Activated CD8-positive, alpha-beta memory T cell treated with anti-CD3 and anti-CD28 coated beads for 24 hours (primary cell): Measurements from ENCODE around the gene FGF12.
"Not testable (repeated sequence)": the region's sequence is repeated elsewhere in the genome, so short reads cannot be mapped to it uniquely, and the experiment has no call there.

Source experiments
- DNase-seq: peaks from one replicate; pipeline ENCODE4 v3.0.0-alpha.2; 2020

Gene FGF12

GRCh38 chr3:192577271-192577670 lies 150.1 kb downstream of the FGF12 start:
- DNase-seq = no peak

GRCh38 chr3:192576704-192577103 lies 150.6 kb downstream of the FGF12 start:
- DNase-seq = not testable (repeated sequence)

- DNase-seq = no peak
Observed at GRCh38 chr3:192575879-192576506, 151.3 kb downstream of the FGF12 start.

- DNase-seq = no peak
Observed at GRCh38 chr3:192573240-192573639, 154.1 kb downstream of the FGF12 start.

- no peak for DNase-seq
Observed at GRCh38 chr3:192570821-192571791, 156.2 kb downstream of the FGF12 start.

GRCh38 chr3:192570315-192570714 lies 157.0 kb downstream of the FGF12 start:
- DNase-seq = no peak

GRCh38 chr3:192566706-192567290 lies 160.5 kb downstream of the FGF12 start:
- peak; percentile 66 for DNase-seq

- DNase-seq = no peak
Observed at GRCh38 chr3:192564611-192565010, 162.7 kb downstream of the FGF12 start.

- DNase-seq = no peak
Observed at GRCh38 chr3:192563417-192563816, 163.9 kb downstream of the FGF12 start.

- no peak for DNase-seq
Observed at GRCh38 chr3:192553707-192554106, 173.6 kb downstream of the FGF12 start.

- no peak for DNase-seq
Observed at GRCh38 chr3:192550356-192550755, 177.0 kb downstream of the FGF12 start.

GRCh38 chr3:192545333-192545732 lies 182.0 kb downstream of the FGF12 start:
- no peak for DNase-seq

- DNase-seq = no peak
Observed at GRCh38 chr3:192543163-192543562, 184.2 kb downstream of the FGF12 start.

GRCh38 chr3:192516820-192517219 lies 210.5 kb downstream of the FGF12 start:
- DNase-seq = no peak

- DNase-seq = no peak
Observed at GRCh38 chr3:192515664-192516045, 211.7 kb downstream of the FGF12 start.

GRCh38 chr3:192514754-192515663 lies 212.3 kb downstream of the FGF12 start:
- DNase-seq = no peak

- no peak for DNase-seq
Observed at GRCh38 chr3:192514081-192514753, 213.1 kb downstream of the FGF12 start.

GRCh38 chr3:192505731-192506130 lies 221.6 kb downstream of the FGF12 start:
- no peak for DNase-seq

GRCh38 chr3:192501401-192501800 lies 225.9 kb downstream of the FGF12 start:
- no peak for DNase-seq

GRCh38 chr3:192496905-192497587 lies 230.3 kb downstream of the FGF12 start:
- DNase-seq = no peak

GRCh38 chr3:192494174-192494573 lies 233.2 kb downstream of the FGF12 start:
- DNase-seq = no peak
